GM19351 (cell line): ENCODE measurements around the gene B9D1.

ENCODE experiments used
- ATAC-seq: cut with Tn5 transposase; IDR thresholded peaks from one replicate; pipeline ENCODE4 v1.9.1; 2021; ENCODE audit warnings: mild to moderate bottlenecking, moderate library complexity; ENCODE audit not compliant: unreplicated experiment

The B9D1 gene

DNA sequence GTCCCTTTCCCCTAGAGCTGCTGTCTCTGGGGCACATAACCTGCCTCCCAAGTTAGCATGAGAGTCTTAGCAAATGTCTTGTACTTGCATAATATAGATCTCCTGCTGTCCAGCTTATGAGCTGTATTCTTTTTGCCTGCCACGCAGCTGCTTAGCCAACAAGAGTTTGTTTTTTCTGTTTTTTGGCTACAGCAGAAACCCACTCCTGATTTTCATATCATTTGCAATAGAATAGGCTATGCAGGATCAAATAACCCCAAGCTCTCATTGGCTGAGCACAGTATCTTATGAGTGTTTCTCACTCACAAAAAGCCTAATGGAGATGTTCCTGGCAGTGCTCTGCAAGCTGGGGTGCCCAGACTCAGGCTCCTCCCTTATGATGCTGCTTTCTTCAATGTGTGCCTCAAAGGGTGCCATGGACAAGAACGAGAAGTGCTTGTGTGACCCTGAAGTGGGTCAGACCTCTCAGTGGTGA is 23.1 kb downstream of the B9D1 start:
- ATAC-seq, result no peak

DNA sequence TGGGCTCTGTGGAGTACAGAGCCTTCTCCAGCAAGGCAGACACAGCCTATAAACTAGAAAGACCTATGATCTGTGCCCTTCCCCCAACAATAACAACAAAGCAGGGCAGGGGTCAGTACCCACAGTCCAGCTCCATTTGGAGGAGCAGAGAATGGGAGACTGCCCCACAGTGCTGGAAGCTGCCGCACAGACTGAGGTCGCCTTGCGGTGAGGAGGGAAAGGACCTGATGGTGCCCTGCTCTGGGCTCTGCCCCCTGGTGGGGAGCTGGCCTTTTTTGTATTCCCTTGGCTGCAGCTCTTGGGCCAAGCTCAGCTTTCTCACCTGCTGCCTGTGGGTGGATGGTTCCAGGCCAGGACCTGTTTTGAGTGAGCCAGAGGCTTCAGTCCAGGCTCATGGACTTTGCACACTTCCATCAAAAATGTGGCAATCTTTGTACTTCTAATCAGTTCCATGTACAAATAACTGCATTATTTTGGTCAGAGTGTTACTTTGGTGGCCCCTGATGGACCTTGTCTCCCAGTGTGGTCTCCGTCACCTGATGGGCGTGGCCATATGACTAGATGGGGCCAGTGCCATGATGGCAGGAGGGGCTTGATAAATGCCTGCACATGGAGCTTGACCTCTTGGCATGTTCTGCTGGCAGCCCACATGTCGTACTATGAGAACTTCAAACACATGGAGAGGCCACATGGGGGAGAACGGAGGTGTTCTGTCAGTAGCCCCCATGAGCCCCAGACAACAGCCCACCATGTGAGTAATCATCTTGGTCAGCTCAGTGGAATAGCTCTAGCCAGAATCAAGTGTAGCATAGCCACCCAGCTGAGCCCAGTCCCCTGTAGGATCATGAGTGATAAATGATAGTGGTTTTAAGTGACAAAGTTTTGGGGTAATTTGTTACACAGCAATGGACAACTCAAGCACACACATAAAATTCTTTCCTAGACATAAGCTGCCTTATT is 24.2 kb downstream of the B9D1 start:
- no peak for ATAC-seq

DNA sequence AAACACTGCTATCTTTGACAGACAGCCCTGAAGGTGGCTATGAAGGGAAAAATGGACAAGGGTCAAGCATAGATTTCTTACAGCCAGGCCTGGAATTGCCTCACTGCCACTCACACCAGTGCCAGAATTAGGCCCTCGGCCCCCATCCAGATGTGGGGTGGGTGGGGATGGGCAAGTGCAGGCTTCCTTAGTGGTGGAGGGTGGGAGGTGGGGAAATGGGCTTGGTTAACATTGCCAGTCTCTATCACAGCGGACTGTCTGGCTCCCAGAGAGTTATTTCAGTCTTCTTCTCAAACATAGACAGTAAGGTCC is 24.9 kb downstream of the B9D1 start:
- ATAC-seq, result no peak

DNA sequence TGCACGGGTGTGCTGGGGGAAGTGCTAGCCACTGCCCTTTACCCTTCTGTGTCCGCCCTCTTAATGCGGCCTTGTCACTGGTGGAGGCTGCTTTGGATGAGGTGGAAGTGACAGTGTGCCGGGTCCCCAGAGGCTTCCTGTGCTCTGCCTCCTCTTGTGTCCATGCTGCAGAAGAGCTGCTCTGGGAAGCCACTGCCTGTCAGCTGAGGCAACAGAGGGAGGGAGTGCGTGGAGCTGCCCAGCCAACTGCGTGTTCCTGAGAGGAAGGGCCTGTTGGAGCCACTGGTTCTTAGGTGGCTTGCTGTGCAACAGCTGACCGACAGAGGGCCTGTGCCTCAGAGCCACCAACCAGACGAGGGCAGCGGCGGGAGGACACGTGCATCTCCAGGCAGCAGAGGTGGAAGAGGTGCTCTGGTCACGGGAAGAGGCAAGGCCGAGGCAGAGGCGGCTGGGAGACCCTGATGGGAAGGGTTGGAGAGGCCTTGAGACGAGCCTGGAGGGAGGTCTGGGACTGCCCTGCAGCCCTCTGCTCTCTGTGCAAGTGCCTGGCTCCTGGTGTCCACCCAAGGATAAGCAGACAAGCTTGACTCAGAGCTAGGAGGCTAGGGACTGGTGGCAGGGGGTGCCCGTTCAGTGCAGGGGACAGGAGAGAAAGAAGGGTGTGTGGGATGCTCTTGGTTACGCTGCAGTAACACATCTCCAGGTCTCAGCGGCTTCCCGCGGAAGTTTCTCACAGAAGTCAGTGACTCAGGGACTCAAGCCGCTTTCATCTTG is 25.4 kb downstream of the B9D1 start:
- no peak for ATAC-seq

DNA sequence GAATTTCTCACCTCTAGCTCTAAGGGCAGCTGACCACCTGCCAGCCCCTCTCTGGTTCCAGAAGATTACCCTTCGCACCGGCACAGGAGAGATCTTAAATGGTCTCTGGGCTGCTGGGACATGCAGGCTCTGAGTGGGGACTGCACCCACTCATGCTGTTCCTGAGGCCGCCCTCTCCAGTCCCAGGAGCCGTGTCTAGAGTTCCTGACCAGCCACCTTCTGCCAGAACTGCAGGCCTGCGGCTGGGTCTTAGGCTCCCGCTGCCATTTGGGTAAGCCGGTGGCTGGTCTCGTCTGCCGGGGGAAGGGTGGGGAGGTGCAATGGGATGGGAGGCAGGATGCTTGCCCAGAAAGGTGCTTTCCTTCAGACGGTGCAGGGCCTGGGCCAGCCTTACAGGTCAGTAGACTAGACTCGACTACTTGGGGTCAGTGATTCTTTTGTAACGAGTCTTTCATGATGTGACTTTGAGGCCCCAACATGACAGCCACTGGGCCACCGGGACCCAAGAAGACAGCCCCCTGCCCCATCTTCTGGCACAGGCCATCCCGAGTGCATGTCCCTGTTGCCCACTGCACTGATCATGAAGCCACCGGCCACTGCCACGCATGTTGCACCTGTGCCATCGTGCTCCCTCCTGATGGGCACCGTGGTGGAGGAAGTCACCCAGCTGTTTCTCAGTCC is 26.4 kb downstream of the B9D1 start:
- no peak for ATAC-seq

DNA sequence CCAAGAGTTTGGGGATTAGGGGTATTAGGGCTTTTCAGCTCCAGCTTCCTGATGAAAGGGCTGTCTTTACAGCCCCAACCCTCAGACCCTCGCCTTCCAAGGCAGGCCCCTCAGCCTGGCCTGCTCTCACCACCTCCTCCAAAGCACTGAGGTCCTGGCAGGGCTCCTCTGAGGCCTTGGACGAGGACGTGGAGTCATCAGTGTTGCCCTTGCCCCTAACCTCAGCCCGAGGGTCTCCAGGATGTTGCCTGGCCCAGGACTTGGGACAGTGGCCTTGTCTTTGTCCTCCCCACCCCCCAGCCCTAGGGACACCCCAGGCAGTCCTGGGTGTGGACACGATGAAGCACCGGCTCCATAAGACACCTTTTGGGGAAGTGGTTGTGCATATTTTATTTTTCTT is 28.2 kb downstream of the B9D1 start:
- no peak for ATAC-seq

DNA sequence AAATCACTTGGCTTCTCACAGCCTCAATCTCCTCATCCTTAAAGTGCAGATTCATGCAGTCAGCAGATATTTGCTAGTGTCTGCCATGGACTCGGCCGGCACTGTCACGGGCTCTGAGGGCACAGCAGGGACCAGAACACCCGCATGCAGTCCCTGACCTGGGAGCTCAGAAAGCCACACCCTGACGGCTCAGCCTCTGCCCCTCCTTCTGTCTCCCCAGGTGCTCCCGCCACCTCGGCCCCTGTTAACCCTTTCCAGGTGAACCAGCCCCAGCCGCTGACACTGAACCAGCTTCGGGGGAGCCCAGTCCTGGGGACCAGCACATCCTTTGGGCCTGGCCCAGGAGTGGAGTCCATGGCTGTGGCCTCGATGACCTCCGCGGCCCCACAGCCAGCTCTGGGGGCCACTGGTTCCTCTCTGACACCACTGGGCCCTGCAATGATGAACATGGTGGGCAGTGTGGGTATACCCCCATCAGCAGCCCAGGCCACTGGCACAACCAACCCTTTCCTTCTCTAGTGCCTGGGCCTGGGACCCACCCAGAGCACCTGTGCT is 28.7 kb downstream of the B9D1 start:
- no peak for ATAC-seq

DNA sequence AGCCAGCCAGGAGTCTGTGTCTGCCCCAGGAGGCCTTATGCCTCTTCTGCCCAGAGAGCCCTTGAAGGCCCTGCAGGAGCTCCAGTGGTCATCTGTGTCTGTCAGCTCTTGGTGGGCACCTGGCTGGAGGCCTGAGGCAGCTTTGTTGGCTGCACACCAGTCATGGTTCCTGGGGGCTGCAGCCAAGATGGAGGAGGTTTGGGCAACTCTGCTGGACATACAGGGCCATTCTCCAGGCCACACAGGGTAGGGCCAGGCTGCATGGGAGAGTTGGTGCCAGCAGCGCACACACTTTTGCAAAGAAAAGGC is 29.4 kb downstream of the B9D1 start:
- ATAC-seq, result no peak

DNA sequence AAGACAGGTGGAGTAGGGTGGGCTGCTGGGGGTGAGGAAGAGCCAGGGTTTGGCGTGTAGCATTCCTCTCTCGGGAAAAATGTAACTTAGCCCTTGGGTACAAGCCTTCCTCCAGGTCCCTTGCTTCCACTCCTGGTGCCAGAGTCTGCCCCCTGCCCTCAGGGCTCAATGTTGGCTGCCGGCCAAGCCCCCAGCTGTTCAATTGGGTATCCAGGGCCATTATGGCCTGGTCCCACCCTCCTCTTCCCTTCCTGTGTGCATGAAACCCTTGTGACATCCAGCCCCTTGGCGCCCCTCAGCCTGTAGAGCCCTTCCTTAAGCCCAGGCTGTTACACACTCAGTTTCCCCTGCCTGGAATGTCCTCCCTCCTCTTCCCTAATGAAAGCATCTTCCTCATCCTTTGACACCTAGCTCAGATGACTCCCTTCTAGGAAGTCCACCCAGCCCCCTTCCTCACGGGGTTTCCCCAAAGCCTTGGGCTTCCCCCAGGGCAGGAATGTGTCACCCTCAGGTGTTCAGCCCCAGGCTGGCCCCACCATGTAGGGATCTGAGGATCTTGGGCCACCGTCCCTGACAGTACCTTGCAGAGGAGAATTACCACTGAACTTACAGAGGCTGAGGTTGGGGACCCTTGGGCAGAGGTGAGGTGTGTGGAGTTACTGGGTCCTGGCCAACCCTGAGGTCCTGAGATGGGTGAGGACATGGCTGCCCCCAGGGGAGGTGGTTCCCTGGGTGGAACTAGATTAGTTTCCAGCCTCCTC is 30.0 kb downstream of the B9D1 start:
- ATAC-seq, result no peak

DNA sequence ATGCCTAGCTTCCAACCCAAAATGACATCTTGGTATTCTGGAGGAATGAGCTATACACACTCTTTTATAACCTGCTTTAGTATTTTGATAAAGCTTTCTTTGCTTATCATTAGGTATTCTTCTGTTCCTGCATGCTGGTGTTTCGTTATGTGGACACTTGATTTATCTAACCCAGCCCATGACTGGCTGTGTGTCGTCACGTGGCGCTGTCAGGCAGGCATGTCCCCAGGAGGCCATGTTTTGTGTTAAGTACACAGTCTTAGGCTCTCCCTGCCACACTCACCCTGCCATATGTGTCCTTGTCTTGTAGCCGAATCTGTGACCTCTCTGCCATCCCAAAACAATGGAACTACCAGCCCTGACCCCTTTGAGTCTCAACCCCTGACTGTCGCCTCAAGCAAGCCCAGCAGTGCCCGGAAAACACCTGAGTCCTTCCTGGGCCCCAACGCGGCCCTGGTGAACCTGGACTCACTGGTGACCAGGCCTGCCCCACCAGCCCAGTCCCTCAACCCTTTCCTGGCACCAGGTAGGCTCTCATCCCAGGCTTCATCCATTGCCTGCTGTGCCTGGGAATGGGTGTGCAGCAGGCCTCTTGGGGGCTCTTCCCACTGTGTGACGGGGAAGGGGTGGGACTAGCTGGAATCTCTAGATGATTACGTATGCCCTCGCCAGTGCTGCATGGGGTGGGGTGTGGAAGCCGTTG is 30.8 kb downstream of the B9D1 start:
- ATAC-seq, result no peak

DNA sequence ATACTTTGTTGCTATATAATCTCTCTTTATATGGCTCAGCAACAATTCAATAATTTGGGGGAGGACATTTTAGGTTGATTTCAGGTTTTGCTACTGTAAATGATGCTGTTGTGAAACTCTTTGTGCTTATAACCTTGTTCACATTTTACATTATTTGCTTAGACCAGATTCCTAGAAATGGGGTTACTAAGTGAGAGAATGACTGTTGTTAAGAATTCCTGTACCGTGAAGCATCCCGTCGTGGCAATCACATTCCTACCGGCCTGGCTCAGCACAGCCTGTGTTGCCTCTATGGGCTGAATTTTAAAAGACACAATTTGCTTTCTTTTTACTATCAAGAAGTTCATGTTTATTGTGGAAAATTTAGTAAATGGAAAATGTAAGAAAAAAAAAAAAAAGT is 31.4 kb downstream of the B9D1 start:
- no peak for ATAC-seq

DNA sequence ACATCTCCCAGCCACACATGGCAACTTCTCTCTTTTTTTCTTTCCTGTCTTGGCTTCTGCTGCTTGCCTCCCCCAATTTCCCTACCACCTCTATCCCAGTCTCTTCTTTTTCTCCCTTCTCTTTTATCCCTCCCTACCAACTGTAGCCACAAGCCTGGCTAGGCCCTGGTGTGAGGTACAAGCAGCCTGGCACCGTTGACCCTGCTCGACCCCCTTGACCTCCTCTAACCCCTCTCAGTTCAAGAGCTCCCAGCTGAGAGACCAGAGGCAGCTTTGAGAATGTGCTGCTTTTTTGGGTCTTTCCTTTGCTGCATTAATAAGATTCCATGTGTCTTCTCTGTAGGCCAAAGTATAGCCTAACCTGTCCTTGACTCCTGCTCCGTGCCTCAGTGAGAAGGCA is 32.3 kb downstream of the B9D1 start:
- no peak for ATAC-seq

DNA sequence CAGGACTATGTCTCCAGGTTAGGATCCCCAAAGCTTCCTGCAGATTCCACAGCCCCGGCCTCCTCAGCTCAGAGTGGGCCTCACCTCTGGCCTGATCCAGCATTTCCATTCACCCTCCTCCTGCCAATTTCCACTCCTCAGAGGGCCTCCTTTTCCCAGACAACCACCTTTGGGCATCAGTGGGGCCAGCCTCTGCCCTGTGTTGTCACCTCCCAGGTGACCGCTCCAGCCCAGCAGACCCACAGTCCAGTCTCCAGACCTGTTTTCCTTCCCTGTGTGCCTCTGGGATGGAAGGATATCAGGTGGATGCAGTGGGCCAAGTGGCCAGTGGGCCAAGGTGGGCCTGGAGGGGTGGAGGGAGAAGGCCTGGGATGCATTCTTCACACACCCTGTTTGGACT is 32.7 kb downstream of the B9D1 start:
- no peak for ATAC-seq

DNA sequence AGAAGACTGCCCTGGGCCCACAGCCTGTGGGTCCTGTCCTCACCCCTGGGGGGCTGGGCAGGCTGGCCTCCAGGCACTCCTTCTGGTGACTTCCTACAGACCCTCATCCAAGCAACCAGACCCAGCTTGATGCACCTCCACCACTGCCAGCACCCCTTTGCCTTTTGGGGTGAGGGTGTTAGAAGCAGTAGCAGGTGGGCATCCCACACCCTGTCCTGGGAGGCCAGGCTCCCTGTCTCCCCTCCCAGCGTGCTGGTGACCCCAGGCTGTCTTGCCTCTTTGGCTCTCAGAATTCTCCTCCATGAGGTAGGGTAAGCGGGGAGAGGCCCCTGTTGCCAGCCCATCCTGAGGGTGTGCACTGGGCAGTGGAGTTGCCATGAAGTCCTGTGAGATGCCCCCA is 33.4 kb downstream of the B9D1 start:
- no peak for ATAC-seq

DNA sequence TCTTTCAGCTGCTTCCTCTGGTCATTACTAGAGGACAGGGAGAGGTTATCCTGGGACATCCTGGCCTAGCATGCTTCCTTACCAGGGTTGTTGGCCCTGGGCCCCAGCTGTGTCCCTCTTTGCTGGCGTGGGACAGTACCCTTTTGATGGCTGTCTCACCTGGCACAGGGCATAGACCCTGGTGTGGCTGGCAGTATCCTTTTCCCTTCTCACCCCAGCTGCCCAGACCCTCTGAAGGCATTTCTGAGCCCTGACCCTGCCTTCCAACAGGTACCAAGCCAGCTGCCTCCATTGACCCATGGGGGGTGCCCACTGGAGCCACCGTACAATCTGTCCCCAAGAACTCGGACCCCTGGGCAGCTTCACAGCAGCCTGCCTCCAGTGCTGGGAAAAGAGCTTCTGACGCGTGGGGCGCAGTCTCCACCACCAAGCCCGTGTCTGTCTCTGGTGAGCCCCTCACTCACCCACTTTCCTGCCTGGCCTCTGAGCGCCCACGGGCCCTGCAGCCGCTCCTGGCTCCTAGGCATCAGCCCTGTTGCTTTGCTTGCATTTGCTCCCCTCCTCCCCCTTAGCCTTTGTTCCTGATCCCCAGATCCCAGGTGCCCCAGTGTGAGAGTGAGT is 34.0 kb downstream of the B9D1 start:
- no peak for ATAC-seq

DNA sequence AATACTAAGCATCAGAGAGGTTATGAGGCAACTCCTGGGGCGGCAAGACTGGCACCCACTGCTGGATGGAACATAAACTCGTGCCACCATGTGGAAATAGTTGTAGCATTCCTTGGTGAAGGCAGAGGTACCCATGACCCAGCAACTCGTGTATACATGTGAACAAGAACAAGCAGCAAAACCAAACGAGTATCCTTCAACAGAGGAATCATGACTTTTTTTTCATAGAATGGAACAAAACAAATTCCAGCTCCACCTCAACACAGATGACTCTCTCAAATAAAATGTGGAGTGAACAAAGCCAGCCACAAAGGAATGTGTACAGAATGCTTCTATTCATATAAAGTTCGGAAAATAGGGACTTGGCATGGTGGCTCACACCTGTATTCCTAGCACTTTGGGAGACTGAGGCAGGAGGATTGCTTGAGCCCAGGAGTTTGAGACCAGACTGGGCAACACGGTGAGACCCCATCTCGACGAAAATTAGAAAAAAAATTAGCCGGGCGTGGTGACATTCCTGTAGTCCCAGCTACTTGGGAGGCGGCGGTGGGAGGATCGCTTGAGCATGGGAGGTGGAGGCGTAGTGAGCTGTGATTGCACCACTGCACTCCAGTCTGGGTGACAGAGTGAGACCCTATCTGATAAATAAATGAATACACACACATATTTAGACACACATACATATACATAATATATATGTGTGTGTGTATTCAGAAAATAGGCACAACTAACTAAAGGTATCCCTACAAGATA is 35.3 kb downstream of the B9D1 start:
- no peak for ATAC-seq

DNA sequence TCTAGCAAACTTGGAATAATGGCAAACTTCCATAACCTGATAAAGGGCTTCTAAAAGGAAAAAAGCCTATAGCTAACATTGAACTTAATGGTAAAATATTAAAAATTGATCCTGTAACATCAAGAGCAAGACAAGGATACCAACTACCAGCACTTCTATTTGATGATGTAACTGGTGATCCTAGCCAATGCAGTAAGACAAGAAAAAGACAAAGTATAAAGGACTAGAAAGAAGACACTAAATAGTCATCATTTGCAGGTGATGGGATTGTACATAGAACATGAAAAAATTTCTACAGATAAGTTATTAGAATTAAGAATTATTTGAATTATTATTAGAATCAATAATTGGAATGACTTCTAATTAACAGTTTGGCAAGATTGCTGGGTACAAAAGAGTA is 37.0 kb downstream of the B9D1 start:
- ATAC-seq, result no peak

DNA sequence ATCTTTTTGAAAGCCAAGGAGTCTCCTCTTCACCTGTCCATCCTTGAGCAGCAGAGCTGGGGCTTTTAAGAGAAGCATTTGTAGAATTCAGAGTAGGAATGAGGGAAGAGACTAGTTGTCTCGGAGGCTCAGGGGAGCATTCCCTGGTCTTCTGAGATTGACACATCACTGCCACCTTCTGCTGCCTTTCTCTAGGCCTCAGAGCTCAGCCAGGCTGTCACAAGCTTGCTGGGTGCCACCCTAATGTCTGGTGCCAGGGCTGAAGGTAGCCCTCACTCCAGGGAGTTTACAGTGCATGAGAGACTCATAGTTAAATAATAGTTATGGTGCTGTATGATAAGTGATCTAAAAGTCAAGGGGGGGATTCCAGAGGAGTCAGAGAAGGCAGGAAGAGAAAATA is 39.7 kb downstream of the B9D1 start:
- ATAC-seq, result no peak

DNA sequence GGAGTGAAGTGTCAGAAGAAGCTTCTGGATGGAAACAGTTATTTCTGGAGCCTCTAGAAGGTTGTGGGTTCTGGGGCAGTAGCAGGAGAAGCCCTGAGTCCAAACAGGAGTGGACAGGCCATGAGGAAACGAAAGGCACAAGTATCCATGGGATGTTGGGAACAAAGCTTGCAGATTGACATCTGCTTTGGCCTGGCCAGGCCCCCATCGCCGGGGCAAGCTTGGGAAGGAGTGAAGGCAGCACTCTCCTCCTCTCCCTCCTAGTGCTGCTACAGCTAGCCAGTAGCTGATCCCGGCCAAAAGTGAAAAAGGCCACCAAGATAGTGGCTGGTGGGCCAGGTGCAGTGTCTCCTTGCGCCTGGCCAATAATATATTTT is 40.4 kb downstream of the B9D1 start:
- no peak for ATAC-seq
